GM21367 (cell line): ENCODE measurements around the gene SPAG9.

Source experiments
- ATAC-seq: cut with Tn5 transposase; IDR thresholded peaks from one replicate; pipeline ENCODE4 v1.9.1; 2021; ENCODE audit not compliant: unreplicated experiment

The SPAG9 gene

GRCh38 chr17:51050291-51051033 lies 70.2 kb downstream of the SPAG9 start:
- peak; percentile 86 for ATAC-seq

- no peak for ATAC-seq
Observed at GRCh38 chr17:51046514-51047384, 73.9 kb downstream of the SPAG9 start.

- no peak for ATAC-seq
Observed at GRCh38 chr17:51046046-51046445, 74.6 kb downstream of the SPAG9 start.

- ATAC-seq: no peak
Observed at GRCh38 chr17:51045621-51046020, 75.0 kb downstream of the SPAG9 start.

GRCh38 chr17:51044976-51045375 lies 75.7 kb downstream of the SPAG9 start:
- ATAC-seq: no peak

DNA sequence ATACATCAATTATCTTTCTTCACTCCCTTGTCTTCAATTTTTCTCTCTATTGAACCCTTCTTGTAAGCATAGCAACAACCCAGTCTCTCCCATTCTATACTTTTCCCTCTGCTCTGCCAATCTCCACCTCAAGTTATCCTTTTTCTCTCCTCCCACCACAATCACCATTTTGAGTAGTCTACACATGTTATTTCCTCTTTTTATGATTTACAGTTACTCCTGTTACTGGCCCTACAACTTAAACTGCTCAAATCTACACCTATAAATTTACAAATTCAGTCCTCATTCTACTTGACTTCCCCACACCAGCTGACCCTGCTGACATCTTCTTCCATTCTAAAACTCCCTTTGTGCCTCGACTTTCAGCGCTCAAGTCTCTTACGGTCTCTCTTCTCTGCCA lies 84.6 kb downstream of the SPAG9 start:
- no peak for ATAC-seq

DNA sequence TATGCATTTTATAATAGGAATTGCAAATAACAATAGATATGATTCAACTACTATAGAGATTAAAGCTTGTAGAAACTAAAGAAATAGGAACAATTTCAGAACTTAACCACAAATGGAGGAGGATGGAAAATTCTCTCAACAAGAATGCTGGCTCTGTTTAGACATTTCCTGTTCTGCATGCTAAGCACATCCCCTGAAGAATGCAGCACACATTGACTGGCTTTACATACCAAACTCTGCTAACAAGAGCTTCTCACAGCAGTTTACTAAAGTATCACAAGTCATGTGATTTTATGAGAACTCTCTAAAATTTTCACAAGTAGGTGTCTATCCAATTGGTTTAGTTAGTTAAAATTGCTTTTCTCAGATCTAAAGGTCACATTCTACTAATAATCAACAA lies 85.2 kb downstream of the SPAG9 start:
- no peak for ATAC-seq

DNA sequence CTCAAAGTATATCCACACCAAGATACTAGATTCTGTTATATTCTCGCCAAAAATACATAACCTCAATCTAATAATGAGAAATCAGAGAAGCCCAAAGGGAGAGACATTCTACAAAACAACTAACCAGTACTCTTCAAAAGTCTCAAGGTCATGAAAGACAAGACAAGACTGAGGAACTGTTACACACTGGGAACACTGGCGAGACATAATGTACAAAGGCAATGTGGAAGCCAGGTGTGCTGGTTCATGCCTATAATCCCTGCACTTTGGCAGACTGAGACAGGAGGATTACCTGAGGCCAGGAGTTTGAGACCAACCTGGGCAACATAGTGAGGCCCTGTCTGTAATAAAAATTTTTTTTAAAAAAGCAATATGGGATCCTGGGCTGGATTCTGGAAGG lies 85.9 kb downstream of the SPAG9 start:
- ATAC-seq: no peak

DNA sequence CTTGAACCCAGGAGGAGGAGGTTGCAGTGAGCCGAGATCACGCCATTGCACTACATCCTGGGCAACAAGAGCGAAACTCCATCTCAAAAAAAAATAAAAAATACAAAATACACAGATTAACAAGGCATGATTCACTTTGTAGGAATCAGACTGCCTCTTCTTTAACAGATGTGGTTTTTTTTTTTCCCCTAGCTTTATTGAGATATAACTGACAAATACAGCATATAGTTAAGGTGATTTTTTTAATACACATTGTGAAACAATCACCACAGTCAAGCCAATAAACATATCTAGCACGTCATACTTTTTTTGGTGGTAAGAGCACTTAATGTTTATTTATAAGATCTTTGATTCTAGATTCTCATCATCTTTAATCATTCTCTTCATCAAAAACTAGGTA lies 87.8 kb downstream of the SPAG9 start:
- ATAC-seq: no peak

DNA sequence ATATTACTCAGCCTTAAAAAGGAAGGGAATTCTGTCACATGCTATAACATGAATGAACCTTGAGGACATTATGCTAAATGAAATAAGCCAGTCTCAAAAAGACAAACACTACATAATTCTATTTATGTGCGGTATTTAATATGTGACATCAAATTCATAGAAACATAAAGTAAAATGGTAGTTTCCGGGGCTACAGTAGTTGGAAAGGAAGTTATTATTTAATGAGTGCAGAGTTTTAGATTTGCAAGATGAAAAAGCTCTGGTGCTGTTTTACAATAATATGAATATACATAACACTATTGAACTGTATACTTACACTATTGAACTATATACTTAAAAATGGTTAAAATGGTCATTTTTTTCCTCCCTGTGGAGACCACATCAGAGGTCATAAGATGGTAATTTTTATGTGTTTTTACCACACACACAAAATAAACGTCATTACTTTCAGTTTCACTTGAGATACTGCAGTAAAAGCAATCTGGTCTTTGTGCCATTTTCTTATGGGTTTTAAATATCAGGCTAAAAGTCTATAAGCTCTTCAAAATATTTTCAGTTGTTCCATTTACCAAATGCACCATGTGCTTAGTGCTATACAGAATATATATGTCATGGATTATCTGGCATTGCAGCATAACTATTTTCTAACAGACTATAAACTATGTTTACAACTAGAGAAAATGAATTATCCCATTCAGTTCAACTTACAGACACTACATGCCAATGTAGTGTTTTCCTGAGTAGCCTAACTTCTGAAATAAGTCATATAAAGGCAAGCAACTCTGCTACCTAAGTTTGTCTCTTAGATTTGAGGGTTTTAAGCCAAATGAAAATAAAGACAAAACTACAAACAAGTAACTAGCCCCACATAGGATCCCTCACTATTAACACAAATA lies 90.9 kb downstream of the SPAG9 start:
- peak; percentile 46 for ATAC-seq

DNA sequence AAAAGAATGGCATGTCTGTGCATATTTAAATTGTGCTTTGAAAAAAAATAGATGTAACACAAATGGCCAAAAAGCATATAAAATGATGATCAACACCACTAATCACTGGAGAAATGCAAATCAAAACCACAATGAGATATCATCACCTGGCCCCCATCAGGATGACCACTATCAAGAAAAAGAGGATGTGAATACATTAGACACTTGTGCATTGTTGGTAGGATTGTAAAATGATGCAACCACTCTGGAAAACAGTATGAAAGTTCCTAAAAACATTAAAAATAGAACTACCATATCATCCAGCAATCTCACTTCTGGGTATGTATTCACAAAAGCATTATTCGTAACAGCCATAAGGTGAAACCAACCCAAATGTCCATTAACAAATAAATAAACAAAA lies 91.5 kb downstream of the SPAG9 start:
- no peak for ATAC-seq

DNA sequence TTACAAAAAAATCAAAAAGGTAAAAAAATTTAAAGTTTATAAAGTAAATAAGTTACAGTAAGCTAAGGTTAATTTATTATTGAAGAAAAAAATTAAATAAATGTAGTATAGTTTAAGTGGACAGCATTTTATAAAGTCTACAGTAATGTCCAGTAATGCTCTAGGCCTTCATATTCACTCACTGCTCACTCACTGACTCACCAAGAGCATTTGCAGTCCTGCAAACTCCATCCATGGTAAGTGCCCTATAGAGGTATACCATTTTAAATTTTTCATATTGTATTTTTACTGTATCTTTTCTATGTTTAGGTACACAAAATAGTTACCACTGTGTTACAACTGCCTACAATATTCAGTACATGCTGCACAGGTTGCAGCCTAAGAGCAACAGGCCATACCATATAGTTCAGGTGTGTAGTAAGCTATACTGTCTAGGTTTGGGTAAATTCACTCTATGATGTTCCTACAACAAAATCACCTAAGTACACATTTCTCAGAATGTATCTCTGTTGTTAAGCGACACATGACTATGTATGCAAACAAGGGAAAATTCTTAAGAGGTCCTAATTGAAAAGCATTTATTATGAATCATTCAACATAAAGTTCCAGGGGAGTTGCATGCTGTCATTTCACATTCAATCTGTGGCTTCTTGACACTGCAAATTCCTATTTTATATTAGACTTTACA lies 92.3 kb downstream of the SPAG9 start:
- no peak for ATAC-seq

DNA sequence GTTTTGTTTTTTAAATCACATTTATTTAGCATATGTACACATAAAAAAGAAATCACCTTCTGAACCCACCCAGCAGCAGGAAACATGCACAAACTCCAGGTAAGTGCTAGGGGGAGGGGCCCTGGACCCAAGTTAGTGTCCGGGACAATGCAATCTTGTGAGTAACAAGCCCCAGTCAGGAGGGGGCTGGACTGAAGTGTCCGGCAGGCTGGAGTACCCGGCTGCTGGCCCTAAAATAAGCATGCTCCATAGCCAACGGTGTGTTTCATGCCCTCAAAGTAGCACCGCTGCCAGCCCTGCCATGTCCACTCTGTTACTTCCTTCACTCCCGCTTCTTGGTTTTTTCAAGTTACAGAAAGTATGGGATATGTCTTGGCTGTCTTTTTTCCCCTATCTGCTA lies 102.1 kb downstream of the SPAG9 start:
- no peak for ATAC-seq

DNA sequence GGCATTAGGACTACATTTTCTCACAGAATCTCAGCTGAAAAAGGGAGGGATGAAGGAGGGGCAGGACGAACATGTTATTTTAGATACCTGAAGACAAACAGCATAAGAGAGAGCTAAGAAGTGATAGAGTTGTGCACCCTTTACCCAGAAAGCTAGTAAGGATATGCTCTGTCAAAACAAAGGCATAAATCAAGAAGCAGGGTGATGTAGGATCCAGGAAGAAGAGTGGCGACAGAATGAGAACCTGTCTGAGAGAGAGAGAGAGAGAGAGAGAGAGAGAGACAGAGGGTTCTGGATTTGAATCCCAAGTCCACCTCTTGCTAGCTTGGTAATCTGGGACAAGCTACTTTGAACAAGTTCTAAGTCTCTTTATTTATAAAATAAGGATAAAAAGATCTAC lies 103.4 kb downstream of the SPAG9 start:
- ATAC-seq: no peak

GRCh38 chr17:51016099-51016498 lies 104.6 kb downstream of the SPAG9 start:
- no peak for ATAC-seq

DNA sequence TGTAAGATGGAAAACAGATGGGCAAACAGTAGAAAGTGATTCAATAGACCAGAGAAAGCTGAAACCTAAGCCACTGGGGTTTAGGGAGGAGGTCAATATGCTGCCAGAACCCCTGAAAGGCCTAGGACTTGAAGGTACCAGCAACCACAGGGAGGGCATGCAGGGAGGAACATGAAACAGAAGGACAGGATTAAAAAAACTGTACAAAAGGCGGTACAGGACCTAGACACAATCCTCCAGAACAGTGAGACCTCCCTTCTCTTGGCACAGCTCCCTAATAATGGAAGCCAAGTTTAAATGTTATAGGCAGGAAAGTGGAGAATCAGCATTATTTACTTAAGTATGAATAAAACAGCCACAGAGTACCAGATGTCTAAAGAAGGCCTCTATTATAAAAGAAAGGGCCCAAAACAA lies 105.5 kb downstream of the SPAG9 start:
- ATAC-seq: no peak

- ATAC-seq: no peak
Observed at GRCh38 chr17:51014129-51014528, 106.5 kb downstream of the SPAG9 start.

DNA sequence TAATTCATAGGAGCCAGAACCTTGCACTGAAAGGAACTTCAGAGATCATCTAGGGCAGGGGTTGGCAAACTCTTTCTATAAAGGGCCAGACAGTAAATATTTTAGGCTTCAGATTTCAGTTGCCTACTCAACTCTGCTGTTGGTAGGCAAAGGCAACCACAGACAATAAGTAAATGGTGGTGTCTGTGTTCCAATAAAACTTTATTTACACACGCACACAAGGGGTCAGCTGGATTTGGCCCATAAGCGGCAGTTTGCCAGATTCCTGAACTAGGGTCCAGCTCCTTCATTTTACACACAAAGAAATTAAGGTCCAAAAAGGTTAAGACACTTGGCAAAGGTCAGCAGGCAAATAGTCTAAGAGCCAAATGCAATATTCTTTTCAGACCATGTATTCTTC lies 107.3 kb downstream of the SPAG9 start:
- no peak for ATAC-seq

DNA sequence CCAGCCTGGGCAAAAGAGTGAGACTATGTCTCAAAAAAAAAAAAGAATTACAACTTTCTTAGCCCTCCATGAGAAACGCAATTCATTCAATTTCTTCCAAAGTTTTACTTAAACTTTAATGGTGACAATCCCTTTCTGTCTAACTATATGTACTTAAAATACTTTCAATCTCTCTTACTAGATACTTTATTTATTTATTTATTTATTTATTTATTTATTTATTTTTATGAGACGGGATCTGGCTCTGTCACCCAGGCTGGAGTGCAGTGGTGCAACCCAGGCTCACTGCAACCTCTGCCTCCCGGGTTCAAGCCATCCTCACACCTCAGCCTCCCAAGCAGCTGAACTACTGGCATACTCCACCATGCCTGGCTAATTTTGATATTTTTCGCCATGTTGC lies 108.1 kb downstream of the SPAG9 start:
- ATAC-seq: no peak

- ATAC-seq: no peak
Observed at GRCh38 chr17:51010173-51010675, 110.4 kb downstream of the SPAG9 start.

DNA sequence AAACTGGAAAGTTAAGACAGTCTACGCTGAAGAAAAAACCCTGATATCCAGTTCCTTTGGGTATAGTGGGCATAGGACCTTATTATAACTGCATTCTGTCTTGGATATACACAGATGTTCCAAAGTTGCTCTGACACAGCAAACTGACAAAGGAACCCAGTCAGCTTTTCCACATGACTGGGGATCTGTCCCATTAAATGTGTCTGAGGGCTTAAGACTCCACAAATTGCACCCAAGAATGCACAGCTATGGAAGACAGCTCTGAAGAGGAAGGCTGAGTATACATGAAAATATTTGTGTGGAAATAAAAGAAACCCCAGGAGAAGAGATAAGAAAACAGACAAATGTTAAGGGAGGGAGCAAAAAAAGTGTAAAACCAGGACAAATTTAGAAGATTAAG lies 114.1 kb downstream of the SPAG9 start:
- no peak for ATAC-seq
